ENCODE data around the gene BANP.

- no peak for TF ChIP-seq CTCF (conservative IDR thresholded peaks at IDR 0.05 in 1 of 2, IDR thresholded peaks at IDR 0.05 in 1 of 2; ENCODE audit: low read depth in 1 of 2, low read length in 2 of 2)
- no peak for TF ChIP-seq EZH2 (IDR thresholded peaks at IDR 0.05; ENCODE audit: low read length, missing control alignments)
Measured at GRCh38 chr16:88066680-88067529, 115.7 kb downstream of the BANP start.

Data from fibroblast of lung (primary cell).